Stimulated activated CD4-positive, alpha-beta T cell treated with anti-CD3 and anti-CD28 coated beads, Interleukin-12 subunit alpha, Interleukin-12 subunit beta, amount 100 ng/mL, for 48 hours (primary cell): ENCODE results near the gene KPNA3.
"Not testable (repeated sequence)": the region's sequence is repeated elsewhere in the genome, so short reads cannot be mapped to it uniquely, and the experiment has no call there.

Experiments
- DNase-seq, 3 donors: peaks; one replicate each; pipeline ENCODE4 v3.0.0-alpha.2; 2020; ENCODE audit warnings: low read depth in 2 of 3, low spot score in 1 of 3

KPNA3 gene

DNA sequence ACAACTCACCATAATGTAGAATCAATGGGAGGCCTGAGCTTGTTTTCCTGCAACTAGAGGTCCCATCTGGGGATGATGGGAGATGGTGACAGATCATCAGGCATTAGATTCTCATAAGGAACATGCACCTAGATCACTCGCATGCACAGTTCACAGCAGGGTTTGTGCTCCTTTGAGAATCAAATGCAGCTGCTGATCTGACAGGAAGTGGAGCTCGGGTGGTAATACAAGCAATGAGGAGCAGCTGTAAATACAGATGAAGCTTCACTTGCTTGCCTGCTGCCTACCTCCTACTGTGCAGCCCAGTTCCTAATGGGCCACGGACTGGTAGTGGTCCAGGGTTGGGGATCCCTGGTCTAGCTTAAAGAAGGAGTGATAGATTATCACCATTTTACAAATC, 33.0 kb downstream of the KPNA3 start:
- DNase-seq, result no peak

- DNase-seq, result no peak
Measured at GRCh38 chr13:49756263-49756662, 36.2 kb downstream of the KPNA3 start.

DNA sequence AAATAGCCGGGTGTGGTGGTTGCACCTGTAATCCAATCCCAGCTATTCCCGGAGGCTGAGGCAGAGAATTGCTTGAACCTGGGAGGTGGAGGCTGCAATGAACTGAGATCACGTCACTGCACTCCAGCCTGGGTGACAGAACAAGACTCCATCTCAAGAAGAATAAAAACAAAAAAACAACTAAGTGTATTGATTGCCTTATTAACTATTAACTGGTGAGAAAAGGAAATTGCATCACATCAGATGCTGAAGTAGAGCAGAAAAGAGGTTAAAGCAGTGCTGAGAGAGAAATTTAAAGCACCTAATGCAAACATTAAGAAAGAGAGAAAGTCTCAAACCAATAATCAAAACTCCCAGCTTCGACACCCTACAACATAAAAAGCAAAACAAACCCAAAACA, 38.3 kb downstream of the KPNA3 start:
- no peak for DNase-seq

DNA sequence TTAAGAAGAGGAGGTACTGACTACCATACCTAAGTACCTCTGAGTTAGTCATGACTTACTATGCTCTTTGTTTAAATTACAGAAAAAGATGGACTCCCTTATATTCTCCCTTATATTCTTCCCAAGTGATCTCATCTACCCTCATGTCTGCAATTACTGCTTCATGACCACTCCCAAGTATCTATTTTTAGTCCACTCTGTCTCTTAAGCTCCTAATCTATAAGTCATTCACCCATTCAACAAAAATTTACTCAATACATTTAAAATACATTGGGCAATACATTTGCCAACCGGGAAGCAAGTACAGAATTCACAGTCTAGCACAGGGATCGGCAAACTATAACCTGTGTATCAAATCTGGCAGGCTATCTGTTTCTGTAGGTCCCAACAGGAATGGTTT, 42.6 kb downstream of the KPNA3 start:
- no peak for DNase-seq

GRCh38 chr13:49746111-49746510, 46.4 kb downstream of the KPNA3 start:
- no peak for DNase-seq

GRCh38 chr13:49740870-49741269, 51.6 kb downstream of the KPNA3 start:
- DNase-seq, result no peak

GRCh38 chr13:49739498-49740187, 52.8 kb downstream of the KPNA3 start:
- DNase-seq, result no peak

DNA sequence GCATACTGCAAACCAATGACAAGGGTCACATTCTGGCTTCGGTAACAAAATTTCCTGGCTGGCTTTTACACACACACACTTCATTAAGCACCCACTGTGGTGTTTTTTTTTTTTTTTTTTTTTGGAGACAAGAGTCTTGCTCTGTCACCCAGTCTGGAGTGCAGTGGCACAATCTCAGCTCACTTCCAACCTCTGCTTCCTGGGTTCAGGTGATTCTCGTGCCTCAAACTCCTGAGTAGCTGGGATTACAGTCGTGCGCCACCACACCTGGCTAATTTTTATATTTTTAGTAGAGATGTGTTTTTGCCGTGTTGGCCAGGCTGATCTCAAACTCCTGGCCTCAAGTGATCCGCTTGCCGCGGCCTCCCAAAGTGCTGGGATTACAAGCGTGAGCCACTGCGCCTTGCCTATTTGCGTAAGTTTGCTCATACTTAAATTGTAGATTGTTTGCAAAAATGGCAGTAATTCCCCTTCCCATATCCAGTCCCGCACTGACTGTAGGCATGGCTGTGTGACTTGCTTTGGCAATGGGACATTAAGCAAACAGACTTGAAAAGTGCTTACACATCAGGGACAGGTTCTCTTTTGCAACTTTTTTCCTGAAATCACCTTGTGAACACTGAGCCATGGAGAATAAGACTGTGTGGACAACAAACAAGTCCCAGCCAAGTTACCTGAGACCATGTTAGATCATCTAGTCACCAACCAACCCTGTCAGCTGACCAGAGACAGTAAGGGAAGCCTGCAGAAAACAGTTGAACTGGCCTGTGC, 59.1 kb downstream of the KPNA3 start:
- no peak for DNase-seq

- DNase-seq, result no peak
Measured at GRCh38 chr13:49731766-49732165, 60.7 kb downstream of the KPNA3 start.

GRCh38 chr13:49716615-49717014, 75.9 kb downstream of the KPNA3 start:
- DNase-seq, result no peak

DNA sequence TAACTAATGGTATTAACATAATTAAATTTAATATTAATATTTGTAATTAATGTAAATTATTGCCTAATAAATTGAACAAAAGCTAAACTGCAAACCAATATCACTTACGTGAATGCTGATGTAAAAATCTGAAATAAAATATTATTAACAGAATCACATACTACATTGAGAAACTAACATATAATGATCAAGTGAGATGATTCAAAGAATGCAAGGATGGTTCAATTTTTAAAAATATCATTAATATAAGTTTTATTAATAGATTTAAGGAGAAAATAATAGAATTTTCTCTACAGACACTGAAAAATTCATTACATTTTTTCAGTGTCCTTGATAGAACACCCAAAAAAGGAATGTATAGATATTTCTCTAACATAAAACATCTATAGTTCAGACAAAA, 77.7 kb downstream of the KPNA3 start:
- DNase-seq, result no peak

- DNase-seq, result no peak
Measured at GRCh38 chr13:49711218-49711863, 81.1 kb downstream of the KPNA3 start.

- not testable (repeated sequence) for DNase-seq
Measured at GRCh38 chr13:49704264-49704663, 88.2 kb downstream of the KPNA3 start.

- DNase-seq, result no peak
Measured at GRCh38 chr13:49701491-49701890, 91.0 kb downstream of the KPNA3 start.

GRCh38 chr13:49697468-49697867, 95.0 kb downstream of the KPNA3 start:
- no peak for DNase-seq

DNA sequence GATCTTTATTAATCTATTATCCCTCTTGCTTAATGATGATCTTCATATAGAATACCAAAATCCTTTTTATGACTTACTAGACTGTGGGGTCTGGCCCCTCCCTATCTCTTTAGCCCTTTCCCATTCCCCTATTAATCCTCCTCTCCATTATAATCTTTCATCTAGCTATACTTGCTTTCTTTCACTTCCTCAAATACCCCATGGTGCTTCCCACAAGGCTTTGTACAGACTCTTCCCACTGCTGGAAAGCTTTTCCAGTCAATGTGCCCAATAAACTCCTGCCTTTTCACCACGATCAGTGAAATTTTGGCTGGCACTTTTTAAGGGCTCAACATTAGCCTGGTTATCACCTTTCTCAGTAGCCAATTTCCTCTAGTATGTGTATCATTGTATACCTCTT, 98.0 kb downstream of the KPNA3 start:
- no peak for DNase-seq

DNA sequence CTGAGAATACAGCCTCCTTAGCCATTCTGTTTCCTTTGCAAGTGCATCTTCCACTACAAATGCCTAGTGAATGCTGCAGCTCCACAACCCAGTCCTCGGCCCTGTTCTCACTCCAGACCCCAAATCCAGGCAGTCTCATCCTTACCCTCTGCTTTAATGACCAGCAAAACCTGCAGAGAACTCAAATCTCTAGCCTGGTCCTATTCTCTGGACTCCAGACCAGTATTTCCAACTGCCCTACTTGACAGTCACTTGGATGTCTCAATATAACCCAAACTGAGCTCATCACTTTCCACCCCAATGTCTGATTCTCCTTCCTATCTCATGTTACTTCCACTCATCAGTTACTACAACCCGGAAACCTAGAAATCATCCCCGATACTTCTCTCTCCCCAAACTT, 98.6 kb downstream of the KPNA3 start:
- DNase-seq, result no peak

- no peak for DNase-seq
Measured at GRCh38 chr13:49693191-49693733, 99.2 kb downstream of the KPNA3 start.

- DNase-seq, result peak; percentile 83 to 90 (median 89)
Measured at GRCh38 chr13:49690995-49691784, 101.3 kb downstream of the KPNA3 start, which contains the start of gene EBPL. Gene EBPL, minus strand, starts transcription at chr13:49691486. Its CDS starts 62 bp downstream, at chr13:49691424.

GRCh38 chr13:49690133-49690994, 102.1 kb downstream of the KPNA3 start:
- DNase-seq, result no peak
